ENCODE measurements around the gene GPR15LG.

GPR15LG gene

DNA sequence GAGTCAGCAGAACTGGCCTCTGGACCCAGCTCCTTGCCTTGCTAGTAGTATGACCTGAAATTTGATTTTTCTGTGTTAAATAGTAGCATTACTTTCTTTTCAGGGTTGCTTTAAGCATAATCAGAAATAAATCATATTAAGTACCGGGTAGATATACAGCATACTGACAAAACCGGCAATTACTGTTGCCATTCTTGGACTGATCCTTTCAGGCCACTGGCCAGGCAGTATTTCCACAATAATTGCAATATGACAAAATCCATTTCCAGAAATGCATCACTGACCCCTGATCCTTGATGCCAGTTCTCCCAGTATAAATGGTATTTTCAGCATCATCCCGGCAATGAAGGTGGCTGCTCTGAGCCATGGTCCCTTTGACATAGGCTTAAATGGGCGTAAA, 60.9 kb downstream of the GPR15LG start:
- no peak overlapping the region for H3K4me3 ChIP-seq (ENCODE audit: low read length)
- H3K27me3 ChIP-seq (replicated peaks; ENCODE audit: insufficient read depth, low read length), result no peaks in the 10 kb centered on the region
- H3F3A ChIP-seq (ENCODE audit: insufficient read depth, low read length), result no peaks in the 10 kb centered on the region
- no peaks in the 10 kb centered on the region for H3K36me3 ChIP-seq (replicated peaks; ENCODE audit: insufficient read depth, low read length)
- no peaks in the 10 kb centered on the region for H3K9me3 ChIP-seq (replicated peaks; ENCODE audit: insufficient read depth, low read length)
- no peak overlapping the region for H3K4me2 ChIP-seq (ENCODE audit: low read depth, low read length)
- no peak overlapping the region for H3K9ac ChIP-seq (ENCODE audit: low read length)
- no peak for DNase-seq
- no peak for TF ChIP-seq EZH2phosphoT487 (IDR thresholded peaks at IDR 0.05; ENCODE audit: low read length)
- TF ChIP-seq EZH2 (optimal IDR thresholded peaks at IDR 0.05; ENCODE audit: low read depth, low read length), result no peak
- TF ChIP-seq, protein P1, sequence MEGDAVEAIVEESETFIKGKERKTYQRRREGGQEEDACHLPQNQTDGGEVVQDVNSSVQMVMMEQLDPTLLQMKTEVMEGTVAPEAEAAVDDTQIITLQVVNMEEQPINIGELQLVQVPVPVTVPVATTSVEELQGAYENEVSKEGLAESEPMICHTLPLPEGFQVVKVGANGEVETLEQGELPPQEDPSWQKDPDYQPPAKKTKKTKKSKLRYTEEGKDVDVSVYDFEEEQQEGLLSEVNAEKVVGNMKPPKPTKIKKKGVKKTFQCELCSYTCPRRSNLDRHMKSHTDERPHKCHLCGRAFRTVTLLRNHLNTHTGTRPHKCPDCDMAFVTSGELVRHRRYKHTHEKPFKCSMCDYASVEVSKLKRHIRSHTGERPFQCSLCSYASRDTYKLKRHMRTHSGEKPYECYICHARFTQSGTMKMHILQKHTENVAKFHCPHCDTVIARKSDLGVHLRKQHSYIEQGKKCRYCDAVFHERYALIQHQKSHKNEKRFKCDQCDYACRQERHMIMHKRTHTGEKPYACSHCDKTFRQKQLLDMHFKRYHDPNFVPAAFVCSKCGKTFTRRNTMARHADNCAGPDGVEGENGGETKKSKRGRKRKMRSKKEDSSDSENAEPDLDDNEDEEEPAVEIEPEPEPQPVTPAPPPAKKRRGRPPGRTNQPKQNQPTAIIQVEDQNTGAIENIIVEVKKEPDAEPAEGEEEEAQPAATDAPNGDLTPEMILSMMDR (IDR thresholded peaks at IDR 0.05; ENCODE audit: low read length), result no peak
- no peak overlapping the region for H3K27ac ChIP-seq (ENCODE audit: low read length)
- no peak overlapping the region for H2AFZ ChIP-seq (ENCODE audit: low read length)
- H3K79me2 ChIP-seq (ENCODE audit: low read length), result no peaks in the 10 kb centered on the region
- no peaks in the 10 kb centered on the region for H3K4me1 ChIP-seq (ENCODE audit: low read length)
- no peaks in the 10 kb centered on the region for H4K20me1 ChIP-seq (ENCODE audit: insufficient read depth, low read length)
- no peaks in the 10 kb centered on the region for H3K9me2 ChIP-seq (replicated peaks; ENCODE audit: insufficient read depth, low read length)
